GM21447 (cell line): ENCODE data around the gene CROCC.
"Not testable (repeated sequence)": the region's sequence is repeated elsewhere in the genome, so short reads cannot be mapped to it uniquely, and the experiment has no call there.

Source experiments
- ATAC-seq: cut with Tn5 transposase; IDR thresholded peaks from one replicate; pipeline ENCODE4 v1.9.1; 2021; ENCODE audit not compliant: unreplicated experiment

CROCC gene

DNA sequence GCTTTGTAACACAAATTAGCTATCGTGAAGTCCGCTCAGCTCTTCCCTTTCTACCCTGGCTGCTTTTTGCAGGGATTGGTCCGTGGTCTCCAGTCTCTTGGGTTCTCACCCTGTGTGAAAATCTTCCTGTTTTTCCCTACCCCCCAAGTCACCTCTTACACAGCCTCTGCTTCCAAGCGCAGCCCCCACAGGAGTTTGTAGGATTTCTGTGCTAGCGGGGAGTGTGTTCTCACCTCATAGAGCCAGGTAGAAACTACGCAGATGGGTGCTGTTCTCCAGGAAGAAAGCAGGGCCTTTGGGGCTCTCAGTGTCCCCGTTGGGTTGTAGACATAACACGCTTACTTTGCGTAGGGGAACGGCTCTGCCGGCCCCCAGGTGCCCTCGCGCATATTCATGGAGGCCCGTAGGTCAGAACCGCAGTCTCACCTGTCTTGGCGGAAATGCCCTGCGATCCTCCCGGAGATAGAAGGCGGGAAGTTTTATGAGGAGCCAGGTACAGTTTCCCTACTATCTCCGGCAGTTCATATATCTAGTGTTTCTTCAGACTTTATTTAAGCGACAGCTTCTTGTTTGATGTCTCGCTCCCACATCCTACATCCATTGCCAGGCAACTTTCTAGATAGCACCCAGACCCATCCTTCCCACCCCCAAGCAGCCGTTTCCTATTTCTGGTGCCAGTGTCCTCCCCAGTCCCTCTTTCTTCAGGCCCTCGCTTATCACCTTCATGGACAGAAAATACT lies 25.2 kb upstream of the CROCC start:
- not testable (repeated sequence) for ATAC-seq

DNA sequence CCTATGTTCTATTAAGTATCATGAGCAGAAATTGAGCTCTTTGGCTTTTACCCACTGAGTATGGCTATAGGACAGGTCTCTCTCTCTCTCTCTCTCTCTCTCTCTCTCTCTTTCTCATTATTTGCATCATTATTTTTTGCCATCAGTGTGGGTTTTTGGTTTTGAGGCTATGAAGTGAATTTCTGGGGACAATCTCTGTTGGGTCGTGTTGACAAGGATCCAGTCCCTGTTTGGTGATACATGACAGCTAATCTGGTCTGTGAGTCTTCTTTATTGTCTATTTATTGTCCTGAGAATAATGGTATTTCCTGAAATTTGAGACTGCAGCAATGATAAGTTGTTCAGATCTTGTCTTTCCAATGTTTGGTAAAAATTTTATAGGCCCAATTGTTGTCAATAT lies 24.1 kb upstream of the CROCC start:
- not testable (repeated sequence) for ATAC-seq

- not testable (repeated sequence) for ATAC-seq
Measured at GRCh38 chr1:16898298-16898697, 23.4 kb upstream of the CROCC start.

DNA sequence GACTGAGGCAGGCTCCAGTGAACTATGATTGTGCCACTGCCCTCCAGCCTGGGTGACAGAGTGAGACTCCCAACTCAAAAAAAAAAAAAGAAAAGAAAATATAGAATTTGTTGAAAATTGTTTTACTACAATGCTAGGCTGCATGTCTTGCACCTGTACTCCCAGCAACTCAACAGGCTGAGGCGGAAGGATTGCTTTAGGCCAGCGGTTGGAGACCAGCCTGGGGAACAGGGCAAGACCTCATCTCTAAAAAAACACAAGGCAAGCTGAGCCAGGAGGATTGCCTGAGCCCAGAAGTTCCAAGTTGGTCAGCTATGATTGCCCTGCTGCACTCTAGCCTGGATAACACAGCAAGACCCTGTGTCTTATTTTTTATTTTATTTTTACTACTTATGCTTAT lies 22.7 kb upstream of the CROCC start:
- ATAC-seq = not testable (repeated sequence)

DNA sequence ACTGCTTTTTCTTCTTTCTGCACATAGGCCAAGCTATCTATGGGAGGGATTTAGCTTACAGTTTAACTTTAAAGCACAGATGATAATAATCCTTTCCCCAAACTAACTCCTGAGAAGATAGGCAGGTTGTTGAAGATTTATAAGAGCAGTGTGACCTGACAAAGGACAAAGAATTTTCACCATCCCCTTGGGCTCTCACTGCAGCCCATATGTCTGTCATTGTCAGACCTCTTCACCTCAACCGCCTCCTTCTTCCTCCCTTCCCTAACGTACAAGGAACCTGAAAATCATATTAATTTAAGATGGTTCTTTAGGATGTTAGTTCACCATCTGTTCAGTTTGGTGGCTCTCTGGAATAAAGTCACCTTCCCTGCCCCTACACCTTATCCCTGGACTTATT lies 21.0 kb upstream of the CROCC start:
- ATAC-seq = no peak

DNA sequence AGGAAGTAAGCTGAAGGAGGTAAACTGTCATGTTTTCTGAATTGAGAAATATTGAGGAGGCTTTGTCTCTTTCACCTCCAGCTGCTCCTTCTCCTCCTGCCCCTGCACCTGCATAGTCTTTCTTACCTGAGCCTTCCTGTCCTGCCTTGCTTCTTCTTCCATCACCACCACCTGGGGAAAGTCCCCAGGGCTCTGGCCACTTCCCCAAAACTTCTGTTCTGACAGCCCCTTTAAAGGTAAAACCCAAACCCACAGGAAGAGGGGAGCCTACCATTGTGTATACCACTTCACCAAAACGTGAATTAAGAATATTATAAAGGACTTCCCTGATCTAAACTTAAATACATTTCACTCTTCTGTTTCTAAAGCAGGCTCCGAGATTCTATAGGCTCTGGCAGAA lies 20.4 kb upstream of the CROCC start:
- ATAC-seq = not testable (repeated sequence)

DNA sequence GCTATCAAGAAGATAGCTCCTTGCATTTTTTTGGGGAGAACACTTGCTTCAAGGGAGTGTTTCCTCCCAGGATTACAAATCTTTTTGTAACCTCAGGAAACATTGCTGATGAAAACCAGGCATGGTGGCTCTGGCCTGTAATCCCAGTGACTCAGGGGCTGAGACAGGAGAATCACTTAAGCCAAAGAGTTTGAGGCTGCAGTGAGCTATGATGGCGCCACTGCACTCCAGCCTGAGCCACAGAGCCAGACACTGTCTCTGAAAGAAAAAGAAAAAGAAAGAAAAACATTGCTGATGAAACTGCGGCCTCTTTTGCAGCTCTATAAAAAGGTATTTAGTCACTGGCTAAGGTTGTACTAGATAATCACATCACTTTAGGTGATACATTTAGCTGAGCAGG lies 18.7 kb upstream of the CROCC start:
- ATAC-seq = no peak

GRCh38 chr1:16903458-16903796 lies 18.3 kb upstream of the CROCC start:
- no peak for ATAC-seq

- ATAC-seq = peak; percentile 91
Measured at GRCh38 chr1:16904560-16905109, 17.1 kb upstream of the CROCC start.

DNA sequence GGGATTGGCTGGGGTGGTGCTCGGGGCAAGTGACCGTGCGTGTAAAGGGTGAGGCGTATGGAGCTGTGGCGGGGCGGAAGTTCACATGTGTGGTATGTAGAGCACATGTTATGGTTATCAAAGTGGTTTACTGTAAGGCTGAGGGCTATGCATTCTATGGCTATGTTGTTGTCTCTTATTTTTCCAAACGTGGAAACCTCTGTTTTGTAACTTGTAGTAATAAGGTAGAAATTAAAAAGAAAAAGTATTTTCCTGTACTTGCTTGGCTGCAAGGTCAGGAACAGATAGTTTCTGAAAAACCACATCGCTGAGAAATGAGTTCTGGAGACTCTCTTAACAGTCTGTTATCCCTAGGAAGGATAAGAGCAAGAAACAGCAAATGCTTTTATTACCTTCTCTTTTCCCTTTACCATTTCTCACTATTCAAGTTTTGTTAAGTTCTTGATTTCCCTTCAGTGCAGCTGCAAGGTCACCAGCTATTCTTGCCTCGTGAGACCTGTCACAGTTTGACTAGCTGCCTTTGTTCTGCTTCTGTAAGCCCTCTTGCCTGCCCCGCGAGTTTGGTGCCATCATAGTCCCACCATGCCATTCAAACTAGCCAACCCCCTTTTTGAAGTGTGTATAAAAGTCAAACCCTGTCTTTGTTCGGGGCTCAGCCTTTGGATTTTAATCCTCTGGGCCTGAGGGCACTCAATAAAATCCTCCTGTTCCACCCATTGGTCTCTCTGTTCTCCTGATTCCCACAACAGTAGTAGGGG lies 16.4 kb upstream of the CROCC start:
- peak; percentile 73 for ATAC-seq

GRCh38 chr1:16905868-16906702 lies 15.6 kb upstream of the CROCC start:
- no peak for ATAC-seq

- no peak for ATAC-seq
Measured at GRCh38 chr1:16906873-16907272, 14.9 kb upstream of the CROCC start.

- no peak for ATAC-seq
Measured at GRCh38 chr1:16907870-16908758, 13.6 kb upstream of the CROCC start.

DNA sequence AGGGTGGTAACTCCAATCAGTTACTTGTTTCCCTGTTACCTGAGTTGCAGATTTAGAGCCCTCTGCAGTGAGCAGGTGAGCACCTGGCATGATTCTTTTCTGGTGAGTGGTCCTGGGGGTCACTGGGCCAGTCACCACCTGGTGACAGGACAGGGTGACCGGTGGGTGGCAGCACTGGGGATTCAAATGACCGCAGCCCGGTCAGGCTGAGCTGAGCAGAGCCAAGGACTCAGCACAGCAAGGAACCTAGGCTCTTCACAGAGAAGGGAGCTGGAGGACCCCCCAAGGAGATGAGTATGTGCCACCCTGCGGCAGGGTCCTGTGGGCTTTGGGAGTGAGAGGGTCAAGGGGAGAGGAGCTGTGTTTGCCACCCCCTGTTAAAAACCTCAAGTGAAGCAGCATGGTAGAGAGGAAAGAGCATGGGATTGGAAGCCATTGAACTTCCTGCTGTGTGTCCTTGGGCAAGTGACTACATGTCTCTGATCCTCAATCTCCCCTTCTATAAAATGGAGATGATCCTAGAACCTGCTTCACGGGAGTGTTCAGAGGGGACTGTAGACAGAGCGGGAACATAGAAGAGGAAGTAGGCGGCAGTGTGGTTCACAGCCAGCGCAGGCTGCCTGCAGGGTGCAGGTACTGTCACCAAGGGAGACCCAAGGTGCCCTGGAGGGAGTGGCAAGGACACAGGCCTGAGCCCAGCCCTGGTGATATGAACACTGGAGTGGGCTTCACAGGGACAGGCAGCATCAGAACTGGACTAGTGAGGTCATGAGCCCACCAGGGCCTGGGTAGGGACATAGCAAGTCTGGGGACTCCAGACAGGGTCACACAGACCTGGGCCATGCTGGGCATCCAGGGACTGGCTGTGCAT lies 9.6 kb upstream of the CROCC start:
- not testable (repeated sequence) for ATAC-seq

- ATAC-seq = not testable (repeated sequence)
Measured at GRCh38 chr1:16912742-16913141, 9.0 kb upstream of the CROCC start.

DNA sequence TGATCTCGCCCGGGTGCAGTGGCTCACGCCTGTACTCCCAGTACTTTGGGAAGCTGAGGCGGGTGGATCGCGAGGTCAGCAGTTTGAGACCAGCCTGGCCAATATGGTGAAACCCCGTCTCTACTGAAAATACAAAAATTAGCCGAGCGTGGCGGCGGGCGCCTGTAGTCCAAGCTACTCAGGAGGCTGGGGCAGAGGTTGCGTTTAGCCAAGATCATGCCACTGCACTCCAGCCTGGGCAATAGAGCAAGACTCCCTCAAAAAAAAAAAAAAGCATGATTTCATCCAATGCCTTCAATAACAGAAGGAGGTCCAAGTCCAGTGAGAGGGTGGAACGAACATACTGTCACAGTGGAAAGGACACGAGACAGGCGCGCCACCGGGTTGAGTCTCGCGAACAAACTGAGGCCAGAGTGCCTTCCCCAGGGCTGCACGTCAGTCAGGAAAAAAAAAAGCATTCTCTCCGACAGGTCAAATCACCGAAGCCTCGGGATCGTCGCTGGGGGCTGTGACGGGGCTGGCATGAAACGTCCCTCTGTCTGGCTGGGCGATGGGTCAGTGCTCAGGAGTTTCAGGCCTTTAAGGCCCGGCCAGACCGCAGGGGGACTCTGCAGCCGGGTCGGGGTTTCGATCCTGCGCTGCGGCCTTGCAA lies 8.4 kb upstream of the CROCC start:
- ATAC-seq = no peak

GRCh38 chr1:16913833-16914662 lies 7.7 kb upstream of the CROCC start:
- peak; percentile 65 for ATAC-seq
